T-cell (primary cell): ENCODE data around the gene ZFAND5. TPM values are rescaled to one million over a fixed set of nuclear protein-coding genes. Genes with fewer than 3 reads are reported as not detected.

ENCODE experiments used
- ATAC-seq, 4 experiments: fragments of 200-7000 bp in 3 of 4; fragments of 150-1000 bp in 1 of 4; cut with Tn5 transposase; replicated peaks in 1 of 4; 1 replicate in 3 of 4; 2 replicates in 1 of 4; pipeline ENCODE4 v1.10.0; 2021; ENCODE audit warnings: moderate library complexity in 3 of 4, mild to moderate bottlenecking in 2 of 4, moderate number of reproducible peaks in 1 of 4
- CTCF ChIA-PET, 2 donors: fragments of 300-600 bp; sonication (Branson Sonifier 250); formaldehyde crosslinking; loops; one replicate each; lab custom pipeline; 2022; ENCODE audit warnings: antibody characterized with exemption in 2 of 2; lab: Charles Lee
- POLR2A ChIA-PET, 2 donors: fragments of 300-600 bp; sonication (Branson Sonifier 250); formaldehyde crosslinking; loops; one replicate each; lab custom pipeline; 2022; ENCODE audit warnings: antibody characterized with exemption in 2 of 2; lab: Charles Lee
- DNase-seq, 35 experiments: peaks; one replicate each; pipeline versions ENCODE4 v3.0.0 to v3.0.0-alpha.2; 2013 to 2023
- H3K27ac ChIP-seq: one replicate; pipeline ENCODE4 v1.5.1; 2013; ENCODE audit warnings: low read length
- H3K27me3 ChIP-seq, 2 experiments: replicated peaks in 1 of 2; 1 replicate in 1 of 2; 2 replicates in 1 of 2; pipeline versions ENCODE4 v1.6.1 to v1.7.0; 2013; ENCODE audit warnings: low read length in 1 of 2, mixed read lengths in 1 of 2; ENCODE audit not compliant: control insufficient read depth in 2 of 2, insufficient read depth in 2 of 2; ENCODE audit errors: extremely low read depth in 1 of 2
- H3K36me3 ChIP-seq, 2 donors: 1 replicate in 1 of 2; 2 replicates in 1 of 2; pipeline versions ENCODE4 v1.6.1 to v1.7.0; 2013; ENCODE audit warnings: low read length in 1 of 2; ENCODE audit not compliant: control insufficient read depth in 2 of 2, insufficient read depth in 1 of 2; ENCODE audit errors: extremely low read depth in 1 of 2
- H3K4me1 ChIP-seq, 2 experiments: 1 replicate in 1 of 2; 2 replicates in 1 of 2; pipeline versions ENCODE4 v1.6.1 to v1.7.0; 2013; ENCODE audit warnings: low read length in 2 of 2, mixed read lengths in 1 of 2; ENCODE audit not compliant: insufficient read depth in 2 of 2, control insufficient read depth in 1 of 2; ENCODE audit errors: extremely low read depth in 1 of 2
- H3K4me3 ChIP-seq, 2 donors: 1 replicate in 1 of 2; 2 replicates in 1 of 2; pipeline versions ENCODE4 v1.5.1 to v1.7.0; 2013; ENCODE audit warnings: mild to moderate bottlenecking in 2 of 2, low read length in 1 of 2, moderate library complexity in 1 of 2; ENCODE audit not compliant: control insufficient read depth in 1 of 2; ENCODE audit errors: extremely low read depth in 1 of 2
- H3K9me3 ChIP-seq: 2 replicates; pipeline ENCODE4 v1.7.0; 2013
- H3K27ac Mint-ChIP-seq, 2 donors: one replicate each; pipeline ENCODE4 v1.8.0; 2020 to 2021; ENCODE audit warnings: mild to moderate bottlenecking in 2 of 2, mixed read lengths in 2 of 2
- H3K27me3 Mint-ChIP-seq, 2 donors: one replicate each; pipeline ENCODE4 v1.8.0; 2021 to 2022; ENCODE audit warnings: mixed read lengths in 2 of 2
- H3K36me3 Mint-ChIP-seq: one replicate; pipeline ENCODE4 v1.8.0; 2021; ENCODE audit warnings: mixed read lengths
- H3K4me1 Mint-ChIP-seq, 3 donors: one replicate each; pipeline ENCODE4 v1.8.0; 2020 to 2022; ENCODE audit warnings: mixed read lengths in 3 of 3, mild to moderate bottlenecking in 1 of 3
- H3K4me3 Mint-ChIP-seq, 3 donors: one replicate each; pipeline ENCODE4 v1.8.0; 2020 to 2022; ENCODE audit warnings: mild to moderate bottlenecking in 3 of 3, mixed read lengths in 3 of 3, moderate library complexity in 3 of 3
- H3K9me3 Mint-ChIP-seq, 3 donors: one replicate each; pipeline ENCODE4 v1.8.0; 2020 to 2022; ENCODE audit warnings: mixed read lengths in 3 of 3
- WGBS: methylation state at CpG from one replicate; pipeline ENCODE4 v1.1.5; 2013; ENCODE audit warnings: missing lambda C conversion rate; ENCODE audit not compliant: insufficient coverage; 5-methylcytosine and 5-hydroxymethylcytosine counted together
- total RNA-seq, 35 experiments: library from RNA in 6 of 35; stranded (reverse) in 6 of 35; fragments of 120-200 nt in 1 of 35; gene quantifications; one replicate each; pipeline versions ENCODE4 v1.2.1 to v1.2.4 and lab custom pipeline; 2013 to 2026

ZFAND5 gene, protein sequence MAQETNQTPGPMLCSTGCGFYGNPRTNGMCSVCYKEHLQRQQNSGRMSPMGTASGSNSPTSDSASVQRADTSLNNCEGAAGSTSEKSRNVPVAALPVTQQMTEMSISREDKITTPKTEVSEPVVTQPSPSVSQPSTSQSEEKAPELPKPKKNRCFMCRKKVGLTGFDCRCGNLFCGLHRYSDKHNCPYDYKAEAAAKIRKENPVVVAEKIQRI
- total RNA-seq (100 to 1,000 TPM; 112 to 275 (median 118) TPM), total RNA-seq (lab: John Stamatoyannopoulos, UW) (192 to 582 (median 226) reads per million in 29 experiments)
- 151 TPM for total RNA-seq (2013)

DNA sequence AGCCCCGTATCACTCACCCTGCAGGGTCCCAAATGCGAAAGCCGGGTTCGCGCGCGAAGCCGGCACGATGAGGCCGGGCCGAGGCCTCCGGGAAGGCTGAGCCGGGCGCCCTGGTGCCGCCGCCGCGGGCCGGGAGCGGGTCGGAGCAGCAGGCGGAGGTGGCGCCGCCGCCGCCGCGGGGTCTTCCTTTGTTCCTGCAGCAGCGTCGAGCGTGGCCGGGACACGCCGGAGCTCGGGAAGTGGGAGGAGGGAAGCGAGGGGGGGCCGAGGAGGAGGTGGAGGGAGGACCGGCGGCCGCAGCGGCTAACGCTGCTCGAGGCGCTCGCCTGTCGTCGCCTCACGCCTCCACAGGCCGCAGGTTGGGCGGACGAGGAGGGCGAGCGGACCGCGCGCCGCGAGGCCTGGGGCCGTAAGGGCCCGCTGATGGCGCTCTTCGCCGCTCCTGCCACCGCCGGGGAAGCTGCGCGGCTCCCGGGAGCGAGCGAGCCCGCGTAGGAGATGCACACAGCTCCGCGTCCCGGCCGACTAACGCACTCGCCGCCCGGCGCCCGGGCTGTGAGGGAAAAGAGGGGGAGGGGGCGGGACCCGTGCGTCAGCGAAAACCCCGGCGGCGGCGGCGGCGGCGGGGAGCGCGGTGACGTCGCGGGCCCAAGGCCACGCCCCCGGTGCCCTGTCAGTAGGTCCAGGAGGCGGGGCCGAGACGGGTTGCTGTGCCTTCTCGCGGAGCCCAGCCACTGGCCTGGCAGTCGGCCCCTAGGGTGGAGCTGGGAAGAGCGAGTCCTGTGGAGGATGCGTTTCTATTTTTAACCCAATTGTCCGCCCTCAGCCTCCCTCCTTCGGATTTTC lies at the start of gene ZFAND5:
TSS of gene ZFAND5 (minus strand) at position 530 of the 846 bp plus-strand sequence. CDS start 4,430 bp downstream, outside the sequence.
- Mint-ChIP-seq H3K4me1 (peaks cover 40 to 47% (median 40%) of the 10 kb centered on the region in 3 donors), H3K9me3 (no peaks in the 10 kb centered on the region), H3K27ac (peak within 1 kb of the TSS; percentile 97 to 99), H3K4me3 (peak within 1 kb of the TSS; percentile 92 to 95 (median 93)), H3K27me3 (no peaks in the 10 kb centered on the region), H3K36me3 (peaks cover 2% of the 10 kb centered on the region)
- peaks cover 16 to 27% of the 10 kb centered on the region in 2 experiments for H3K4me1 ChIP-seq
- H3K9me3 ChIP-seq: no peaks in the 10 kb centered on the region
- peak within 1 kb of the TSS; percentile 96 to 98 for H3K4me3 ChIP-seq
- ChIA-PET POLR2A (interaction anchor here (0.5 to 1.8 kb wide), 10 partner anchors 8 to 1946 kb away, joined by 3 to 10 read pairs (median 6); partner anchors contain the start of genes ABHD17B (in 1 of the 2) and C9orf85 (in 1 of the 2)), CTCF (interaction anchor here in 1 of 2 donors (1.0 kb wide), 1 partner anchor 22 kb away, joined by 5 read pairs; no protein-coding TSS in a partner anchor)
- ATAC-seq: peak; percentile 76 to 85 (median 82)
- 0% methylated on average over 104 of the region's 110 CpGs for WGBS
- no peaks in the 10 kb centered on the region for H3K27me3 ChIP-seq
- H3K27ac ChIP-seq: peak within 1 kb of the TSS; percentile 100
- peak; percentile 82 to 98 (median 91) for DNase-seq
- peaks cover 0 to 7% of the 10 kb centered on the region in 2 donors for H3K36me3 ChIP-seq

DNA sequence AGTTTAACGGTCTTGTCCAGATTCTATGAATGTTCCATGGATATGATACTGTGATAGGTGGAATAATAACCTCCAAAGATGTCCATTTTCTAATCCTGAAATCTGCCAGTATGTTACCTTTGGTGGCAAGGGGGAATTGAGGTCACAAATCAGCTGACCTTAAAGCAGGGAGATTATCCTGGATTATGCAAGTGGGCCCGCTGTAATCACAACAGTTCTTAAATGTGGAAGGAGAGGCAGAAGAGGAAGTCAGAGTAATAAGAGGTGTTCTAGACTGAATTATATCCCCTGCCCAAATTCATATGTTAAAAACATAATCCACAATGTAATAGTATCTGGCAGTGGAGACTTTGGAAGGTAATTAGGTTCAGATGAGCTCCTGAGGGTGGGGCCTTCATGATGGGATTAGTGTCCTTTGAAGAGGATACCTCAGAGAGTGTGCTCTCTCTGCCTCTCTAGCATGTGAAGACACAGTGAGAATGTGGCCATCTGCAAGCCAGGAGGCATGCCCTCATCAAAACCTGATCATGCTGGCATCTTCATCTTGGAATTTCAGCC lies 47.6 kb upstream of the ZFAND5 start:
- no peak overlapping the region for H3K4me3 Mint-ChIP-seq
- ChIA-PET CTCF (no interaction called here), POLR2A (no interaction called here)
- Histone ChIP-seq H3K36me3 (no peaks in the 10 kb centered on the region), H3K27me3 (no peaks in the 10 kb centered on the region), H3K4me3 (no peak overlapping the region), H3K4me1 (no peaks in the 10 kb centered on the region), H3K27ac (no peak overlapping the region), H3K9me3 (no peaks in the 10 kb centered on the region)
- no peaks in the 10 kb centered on the region for H3K36me3 Mint-ChIP-seq
- no peaks in the 10 kb centered on the region for H3K4me1 Mint-ChIP-seq
- H3K27ac Mint-ChIP-seq: no peak overlapping the region
- H3K9me3 Mint-ChIP-seq: no peaks in the 10 kb centered on the region
- no peaks in the 10 kb centered on the region for H3K27me3 Mint-ChIP-seq
- ATAC-seq (no peak), DNase-seq (no peak)
- WGBS: no CpG with 5 or more reads among the region's 2 CpGs

DNA sequence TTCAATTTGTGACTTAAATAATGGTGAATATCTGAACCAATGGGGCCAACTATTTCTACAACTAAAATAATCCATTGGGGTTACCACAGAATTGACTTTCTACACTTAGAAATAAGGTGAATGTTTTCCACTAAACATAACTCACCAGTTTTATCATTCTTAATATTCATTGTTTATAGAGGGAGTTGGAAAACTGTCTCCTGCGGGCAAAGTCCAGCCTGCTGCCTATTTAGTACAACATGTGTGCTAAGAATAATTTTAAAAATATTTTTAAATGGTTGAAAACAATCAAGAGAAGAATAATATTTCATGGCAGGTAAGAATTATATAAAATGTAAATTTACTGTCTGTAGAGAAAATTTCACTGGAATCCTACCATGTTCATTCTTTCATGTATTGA lies 45.2 kb upstream of the ZFAND5 start:
- Mint-ChIP-seq H3K4me3 (no peak overlapping the region), H3K9me3 (no peaks in the 10 kb centered on the region), H3K36me3 (no peaks in the 10 kb centered on the region), H3K27me3 (no peaks in the 10 kb centered on the region), H3K27ac (no peak overlapping the region), H3K4me1 (no peaks in the 10 kb centered on the region)
- Histone ChIP-seq H3K27ac (no peak overlapping the region), H3K4me1 (no peaks in the 10 kb centered on the region), H3K4me3 (no peak overlapping the region), H3K27me3 (no peaks in the 10 kb centered on the region), H3K36me3 (no peaks in the 10 kb centered on the region), H3K9me3 (no peaks in the 10 kb centered on the region)
- no CpG with 5 or more reads among the region's 1 CpG for WGBS
- ATAC-seq (no peak), DNase-seq (no peak)
- ChIA-PET POLR2A (no interaction called here), CTCF (no interaction called here)

DNA sequence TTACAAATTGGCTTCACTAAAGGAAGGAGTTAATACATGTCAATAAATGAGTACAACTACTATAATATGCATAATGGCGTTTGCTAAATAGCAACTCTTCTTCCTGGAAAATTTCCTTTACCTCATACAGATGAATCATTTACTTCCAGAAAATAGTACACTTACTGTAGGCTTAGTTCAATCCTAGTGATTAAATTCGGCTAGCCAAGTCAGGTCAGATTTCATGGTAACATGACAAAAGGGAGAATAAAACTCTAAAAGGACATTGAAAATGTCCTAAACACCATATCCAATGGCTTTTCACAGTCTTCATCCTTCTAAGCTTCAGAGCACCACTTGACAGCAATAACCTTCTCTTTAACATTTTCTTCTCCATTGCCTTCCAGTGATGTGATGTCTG lies 42.1 kb upstream of the ZFAND5 start:
- H3K36me3 ChIP-seq: no peaks in the 10 kb centered on the region
- no peaks in the 10 kb centered on the region for H3K27me3 Mint-ChIP-seq
- H3K27ac Mint-ChIP-seq: no peak overlapping the region
- ChIA-PET CTCF (no interaction called here), POLR2A (no interaction called here)
- no peaks in the 10 kb centered on the region for H3K4me1 Mint-ChIP-seq
- 71% methylated on average over 1 of the region's 2 CpGs for WGBS
- no peak overlapping the region for H3K27ac ChIP-seq
- no peaks in the 10 kb centered on the region for H3K9me3 ChIP-seq
- DNase-seq: no peak
- no peaks in the 10 kb centered on the region for H3K4me1 ChIP-seq
- ATAC-seq: no peak
- no peak overlapping the region for H3K4me3 ChIP-seq
- no peaks in the 10 kb centered on the region for H3K27me3 ChIP-seq
- no peaks in the 10 kb centered on the region for H3K36me3 Mint-ChIP-seq
- no peak overlapping the region for H3K4me3 Mint-ChIP-seq
- no peaks in the 10 kb centered on the region for H3K9me3 Mint-ChIP-seq

DNA sequence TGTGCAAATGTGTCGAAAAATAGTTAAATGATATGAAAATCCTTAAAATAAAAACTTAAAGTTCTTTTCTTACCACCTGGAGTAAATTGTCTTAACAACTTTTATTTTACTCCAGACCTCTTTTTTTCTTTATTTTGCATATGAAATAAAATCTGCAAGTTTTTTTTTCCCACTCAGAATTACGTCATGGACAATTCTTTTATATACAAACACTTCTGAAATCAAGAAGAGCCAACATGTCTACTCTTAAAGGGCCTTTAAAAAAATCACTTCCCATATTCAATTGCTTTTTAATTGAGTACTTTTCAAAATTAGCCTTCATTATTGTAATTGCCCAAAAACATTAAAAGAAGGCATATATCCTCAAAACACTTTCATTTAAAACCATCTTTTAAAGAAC lies 37.7 kb upstream of the ZFAND5 start:
- Mint-ChIP-seq H3K36me3 (no peaks in the 10 kb centered on the region), H3K27ac (no peak overlapping the region), H3K9me3 (peaks cover 0 to 3% (median 0%) of the 10 kb centered on the region in 3 donors), H3K4me3 (no peak overlapping the region), H3K27me3 (peaks cover 0 to 6% of the 10 kb centered on the region in 2 donors), H3K4me1 (no peaks in the 10 kb centered on the region)
- Histone ChIP-seq H3K27me3 (no peaks in the 10 kb centered on the region), H3K4me1 (no peaks in the 10 kb centered on the region), H3K4me3 (no peak overlapping the region), H3K9me3 (no peaks in the 10 kb centered on the region), H3K27ac (no peak overlapping the region), H3K36me3 (no peaks in the 10 kb centered on the region)
- ATAC-seq (no peak), DNase-seq (no peak)
- ChIA-PET CTCF (no interaction called here), POLR2A (no interaction called here)
- no CpG with 5 or more reads among the region's 2 CpGs for WGBS

DNA sequence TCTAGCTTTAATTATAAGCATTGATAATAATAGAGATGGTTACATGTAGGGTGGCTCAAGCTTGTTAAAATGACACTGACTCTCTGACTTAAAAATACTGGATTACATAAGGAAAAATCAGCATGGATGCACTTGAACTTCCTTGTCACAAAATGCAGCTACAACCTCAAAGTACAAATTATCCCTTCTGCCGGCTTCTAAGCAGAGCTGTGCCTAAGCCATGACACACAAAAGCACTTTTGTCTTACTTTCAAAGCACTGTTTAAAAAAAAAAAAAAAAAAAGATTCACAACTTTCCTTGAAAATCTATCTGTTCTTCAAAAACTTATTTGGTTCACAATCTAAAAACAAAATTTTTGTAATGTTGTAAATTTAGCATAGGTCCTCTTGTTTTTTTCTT lies 36.4 kb upstream of the ZFAND5 start:
- Mint-ChIP-seq H3K27me3 (peaks cover 0 to 6% of the 10 kb centered on the region in 2 donors), H3K4me3 (no peak overlapping the region), H3K36me3 (no peaks in the 10 kb centered on the region), H3K27ac (no peak overlapping the region), H3K9me3 (peaks cover 0 to 3% (median 0%) of the 10 kb centered on the region in 3 donors), H3K4me1 (no peaks in the 10 kb centered on the region)
- no peaks in the 10 kb centered on the region for H3K36me3 ChIP-seq
- ChIA-PET CTCF (interaction anchor here (0.7 kb wide), 2 partner anchors 10 to 158 kb away, joined by 6 to 9 read pairs; no protein-coding TSS in a partner anchor), POLR2A (interaction anchor here in 1 of 2 donors (0.5 kb wide), 1 partner anchor 45 kb away, joined by 3 read pairs; no protein-coding TSS in a partner anchor)
- no peaks in the 10 kb centered on the region for H3K9me3 ChIP-seq
- H3K27me3 ChIP-seq: no peaks in the 10 kb centered on the region
- WGBS: 100% methylated on average over 1 of the region's 1 CpG
- DNase-seq: no peak
- H3K27ac ChIP-seq: no peak overlapping the region
- no peak overlapping the region for H3K4me3 ChIP-seq
- no peak for ATAC-seq
- no peaks in the 10 kb centered on the region for H3K4me1 ChIP-seq
